IMR-90 (cell line): Measurements from ENCODE around the gene MYPOP. TPM values are rescaled to one million over a fixed set of nuclear protein-coding genes. Genes with fewer than 3 reads are reported as not detected.

Experiments
- ATAC-seq: fragments of 200-7000 bp; cut with Tn5 transposase; 2 replicates; pipeline ENCODE4 v1.9.1; 2020; ENCODE audit warnings: low read depth, mild to moderate bottlenecking, moderate library complexity
- BruUV-seq: library from RNA; stranded (reverse); fragments of 400-500 nt; replicated peaks from 2 replicates; lab custom pipeline; 2021; lab: Mats Ljungman, UMichigan
- CTCF ChIA-PET: fragments of 300-600 bp; formaldehyde crosslinking; extraction: SDS; loops from one replicate; lab custom pipeline; 2021; ENCODE audit warnings: antibody characterized with exemption; lab: Yijun Ruan, JAX
- POLR2A ChIA-PET: fragments of 300-600 bp; sonication (Branson Sonifier 250); formaldehyde crosslinking; loops from one replicate; lab custom pipeline; 2022; ENCODE audit warnings: antibody characterized with exemption; ENCODE audit not compliant: unreplicated experiment; lab: Charles Lee
- DNase-seq: peaks from one replicate; pipeline ENCODE4 v3.0.0; 2013
- H2AFZ ChIP-seq: replicated peaks from 2 replicates; pipeline ENCODE3; 2013; ENCODE audit warnings: low read length, mild to moderate bottlenecking; ENCODE audit not compliant: poor library complexity
- H2AK5ac ChIP-seq: 2 replicates; pipeline ENCODE4 v1.6.1; 2013; ENCODE audit warnings: low read depth, low read length, inconsistent platforms
- H2AK9ac ChIP-seq: replicated peaks from 2 replicates; pipeline ENCODE3; 2013; ENCODE audit warnings: mild to moderate bottlenecking, low read depth, low read length, moderate library complexity; ENCODE audit not compliant: poor library complexity
- H2BK120ac ChIP-seq: 2 replicates; pipeline ENCODE4 v1.6.1; 2013; ENCODE audit warnings: low read depth, low read length, inconsistent platforms
- H2BK15ac ChIP-seq: 3 replicates; pipeline ENCODE4 v1.6.1; 2013; ENCODE audit warnings: low read depth, low read length, inconsistent platforms
- H2BK20ac ChIP-seq: 2 replicates; pipeline ENCODE4 v1.6.1; 2013; ENCODE audit warnings: low read depth, mild to moderate bottlenecking, inconsistent platforms, low read length, moderate library complexity
- H2BK5ac ChIP-seq: 2 replicates; pipeline ENCODE4 v1.6.1; 2013; ENCODE audit warnings: mild to moderate bottlenecking, low read depth, low read length, inconsistent platforms; ENCODE audit not compliant: poor library complexity, severe bottlenecking
- H3K14ac ChIP-seq: replicated peaks from 2 replicates; pipeline ENCODE4 v1.6.1; 2013; ENCODE audit warnings: low read depth, low read length, inconsistent platforms
- H3K18ac ChIP-seq: 2 replicates; pipeline ENCODE4 v1.6.1; 2013; ENCODE audit warnings: low read depth, low read length, control low read depth
- H3K23ac ChIP-seq: 2 replicates; pipeline ENCODE4 v1.6.1; 2013; ENCODE audit warnings: low read depth, low read length, inconsistent platforms
- H3K27ac ChIP-seq: 2 replicates; pipeline ENCODE4 v1.5.1; 2013; ENCODE audit warnings: mild to moderate bottlenecking, control low read depth, low read length; ENCODE audit not compliant: insufficient read depth
- H3K27me3 ChIP-seq: 2 replicates; pipeline ENCODE4 v1.6.1; 2013; ENCODE audit warnings: low read length; ENCODE audit not compliant: control insufficient read depth, insufficient read depth
- H3K36me3 ChIP-seq: 2 replicates; pipeline ENCODE4 v1.6.1; 2013; ENCODE audit warnings: low read length, mixed read lengths; ENCODE audit not compliant: control insufficient read depth, insufficient read depth
- H3K4ac ChIP-seq: 2 replicates; pipeline ENCODE4 v1.6.1; 2013; ENCODE audit warnings: low read depth, low read length, inconsistent platforms
- H3K4me1 ChIP-seq: 2 replicates; pipeline ENCODE4 v1.6.1; 2013; ENCODE audit warnings: low read length, mixed read lengths; ENCODE audit not compliant: control insufficient read depth, insufficient read depth
- H3K4me2 ChIP-seq: 2 replicates; pipeline ENCODE4 v1.6.1; 2013; ENCODE audit warnings: low read depth, mild to moderate bottlenecking, control low read depth, low read length, moderate library complexity
- H3K4me3 ChIP-seq: 2 replicates; pipeline ENCODE4 v1.5.1; 2013; ENCODE audit warnings: low read depth, mild to moderate bottlenecking, control low read depth, low read length, moderate library complexity; ENCODE audit not compliant: insufficient read depth
- H3K56ac ChIP-seq: 2 replicates; pipeline ENCODE4 v1.6.1; 2013; ENCODE audit warnings: low read length, inconsistent platforms; ENCODE audit not compliant: insufficient read depth; ENCODE audit errors: extremely low read depth
- H3K79me1 ChIP-seq, 2 experiments: 2 replicates each; pipeline ENCODE4 v1.6.1; 2013; ENCODE audit warnings: low read length in 2 of 2, inconsistent platforms in 1 of 2, low read depth in 1 of 2
- H3K9ac ChIP-seq: 2 replicates; pipeline ENCODE4 v1.6.1; 2013; ENCODE audit warnings: low read depth, low read length, control low read depth
- H3K9me1 ChIP-seq: 2 replicates; pipeline ENCODE4 v1.6.1; 2013; ENCODE audit warnings: low read length, inconsistent platforms; ENCODE audit not compliant: insufficient read depth
- H3K9me3 ChIP-seq: 2 replicates; pipeline ENCODE4 v1.6.1; 2013; ENCODE audit warnings: low read length; ENCODE audit not compliant: control insufficient read depth, insufficient read depth
- H4K20me1 ChIP-seq: 2 replicates; pipeline ENCODE4 v1.6.1; 2013; ENCODE audit warnings: low read length, inconsistent platforms; ENCODE audit not compliant: insufficient read depth
- H4K5ac ChIP-seq: 2 replicates; pipeline ENCODE4 v1.6.1; 2013; ENCODE audit warnings: mild to moderate bottlenecking, low read depth, low read length, control low read depth
- H4K8ac ChIP-seq, 2 experiments: 2 replicates each; pipeline ENCODE4 v1.6.1; 2013; ENCODE audit warnings: low read depth in 2 of 2, low read length in 2 of 2, control low read depth in 1 of 2, inconsistent platforms in 1 of 2
- H4K91ac ChIP-seq: 2 replicates; pipeline ENCODE4 v1.6.1; 2013; ENCODE audit warnings: low read depth, low read length, inconsistent platforms; ENCODE audit not compliant: insufficient read depth
- CHD1 ChIP-seq: IDR thresholded peaks from 2 replicates; pipeline ENCODE4 v1.6.1; 2012; ENCODE audit warnings: low read depth, low read length, improper control_type of control experiment
- MAFK ChIP-seq: IDR thresholded peaks from 2 replicates; pipeline ENCODE4 v1.6.1; 2012; ENCODE audit warnings: low read depth, low read length, improper control_type of control experiment
- MAZ ChIP-seq: IDR thresholded peaks from 2 replicates; pipeline ENCODE4 v1.6.1; 2012; ENCODE audit warnings: low read depth, mild to moderate bottlenecking, low read length, improper control_type of control experiment, moderate library complexity, borderline replicate concordance
- MXI1 ChIP-seq: IDR thresholded peaks from 2 replicates; pipeline ENCODE4 v1.6.1; 2012; ENCODE audit warnings: low read depth, mild to moderate bottlenecking, low read length, moderate library complexity, borderline replicate concordance
- NFE2L2 ChIP-seq: fragments of 150-350 bp; IDR thresholded peaks from 2 replicates; pipeline ENCODE4 v1.6.1; 2016; ENCODE audit warnings: low read depth, mild to moderate bottlenecking, low read length
- SMC3 ChIP-seq: fragments of 150-350 bp; IDR thresholded peaks from 2 replicates; pipeline ENCODE4 v1.6.1; 2016; ENCODE audit warnings: low read depth, mild to moderate bottlenecking, antibody characterized with exemption, low read length, moderate library complexity
- USF2 ChIP-seq: fragments of 150-350 bp; IDR thresholded peaks from 2 replicates; pipeline ENCODE4 v1.6.1; 2017; ENCODE audit warnings: mild to moderate bottlenecking, antibody characterized with exemption, low read length, low read depth
- WGBS, 2 experiments: methylation state at CpG; one replicate each; pipeline versions ENCODE4 v1.1.5 to v1.1.7; 2013; ENCODE audit warnings: missing lambda C conversion rate in 2 of 2; ENCODE audit not compliant: insufficient read length in 1 of 2; ENCODE audit errors: extremely low coverage in 2 of 2; 5-methylcytosine and 5-hydroxymethylcytosine counted together
- dilution Hi-C: fragments of 300-500 bp; cut with HindIII; formaldehyde crosslinking; loops from one replicate; pipeline ENCODE4 v1.14.3; 2018; ENCODE audit warnings: low sequenced_read_pairs; ENCODE audit not compliant: unreplicated experiment
- in situ Hi-C: fragments of 300-500 bp; cut with MboI; formaldehyde crosslinking; loops from 3 replicates; pipeline ENCODE4 v1.14.3; 2019; ENCODE audit warnings: low sequenced_read_pairs, inconsistent platforms, mixed read lengths
- intact Hi-C: fragments of 100-400 bp; cut with micrococcal nuclease; formaldehyde crosslinking; loops from 2 replicates; pipeline ENCODE4 v1.10.0; 2022
- polyA plus RNA-seq, 3 experiments: library from polyadenylated mRNA; depleted of rRNA; stranded (reverse); fragments of >200 nt; gene quantifications; 2 replicates each; pipeline ENCODE4 v1.2.3, GENCODE V29; 2012; ENCODE audit warnings: low replicate concordance in 1 of 3
- total RNA-seq: library from RNA; depleted of rRNA; stranded (reverse); fragments of >200 nt; gene quantifications from 2 replicates; pipeline ENCODE4 v1.2.3, GENCODE V29; 2012

The MYPOP gene
- total and polyA plus RNA-seq, 2 of the 4 experiments (the other 2 are of a cell fraction) = 0.36 to 2.8 TPM

DNA sequence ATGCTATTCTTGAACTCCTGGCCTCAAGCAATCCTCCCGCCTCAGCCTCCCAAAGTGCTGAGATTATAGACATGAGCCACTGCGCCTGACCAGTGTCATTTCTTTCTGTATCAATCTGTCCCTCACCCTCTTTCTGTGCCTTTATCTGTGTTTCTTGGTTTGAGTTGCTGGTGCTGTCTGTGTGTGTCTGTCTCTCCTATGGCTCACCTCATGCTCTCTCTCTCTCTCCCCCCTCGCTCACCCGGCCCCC, 26.3 kb downstream of the MYPOP start:
- no peaks in the 10 kb centered on the region for H3K9me3 ChIP-seq
- H2AFZ ChIP-seq = peak overlapping the region; percentile 90
- no peak overlapping the region for H3K4me2 ChIP-seq
- no peaks in the 10 kb centered on the region for H3K36me3 ChIP-seq
- no peak overlapping the region for H2BK5ac ChIP-seq
- H3K56ac ChIP-seq = no peak overlapping the region
- H2BK120ac ChIP-seq = peak overlapping the region; percentile 19; the same call in 1 of the 2 replicates
- H4K5ac ChIP-seq = no peak overlapping the region; the same call in 1 of the 2 replicates
- no peak for TF ChIP-seq CHD1
- TF ChIP-seq MXI1 = no peak
- no peak for TF ChIP-seq USF2
- TF ChIP-seq MAZ = no peak
- no peak for TF ChIP-seq SMC3
- TF ChIP-seq MAFK = no peak
- TF ChIP-seq NFE2L2 = no peak
- WGBS, 2 experiments = 38% methylated on average over 3 of the region's 4 CpGs; no CpG with 5 or more reads in 1 of the 2 experiments
- no peak overlapping the region for H3K18ac ChIP-seq
- H3K4me1 ChIP-seq = peaks cover 4% of the 10 kb centered on the region; the same call in 1 of the 2 replicates
- no peak overlapping the region for H3K27ac ChIP-seq
- no TSS peak for BruUV-seq
- no peaks in the 10 kb centered on the region for H3K79me1 ChIP-seq
- intact Hi-C loops (no loop called here), dilution Hi-C loops (no loop called here), in situ Hi-C loops (no loop called here)
- H3K14ac ChIP-seq = no peak overlapping the region
- POLR2A ChIA-PET = no interaction called here
- H4K91ac ChIP-seq = no peak overlapping the region; the same call in 1 of the 2 replicates
- no peak overlapping the region for H3K4me3 ChIP-seq
- H3K9ac ChIP-seq = peak overlapping the region; percentile 38; the same call in 1 of the 2 replicates
- DNase-seq = no peak
- CTCF ChIA-PET = no interaction called here
- H2BK15ac ChIP-seq = 0 out of 3 replicates have a peak overlapping the region, but pooled peaks have one; percentile 2
- peak; percentile 7 for ATAC-seq
- no peaks in the 10 kb centered on the region for H3K9me1 ChIP-seq
- no peak overlapping the region for H2BK20ac ChIP-seq
- H2AK9ac ChIP-seq = no peak overlapping the region
- H3K27me3 ChIP-seq = peaks cover 30% of the 10 kb centered on the region
- no peak overlapping the region for H3K23ac ChIP-seq
- peak overlapping the region; percentile 70 to 82; a peak in 2 of 4 replicates for H4K8ac ChIP-seq
- H4K20me1 ChIP-seq = no peaks in the 10 kb centered on the region
- no peak overlapping the region for H2AK5ac ChIP-seq
- H3K4ac ChIP-seq = no peak overlapping the region
